Stimulated activated CD8-positive, alpha-beta memory T cell treated with anti-CD3 and anti-CD28 coated beads, Interleukin-15, amount 100 ng/mL, for 1 hour (primary cell): ENCODE results near the gene ADAM29.
"Not testable (repeated sequence)": the region's sequence is repeated elsewhere in the genome, so short reads cannot be mapped to it uniquely, and the experiment has no call there.

Experiments used
- DNase-seq: peaks from one replicate; pipeline ENCODE4 v3.0.0-alpha.2; 2020; ENCODE audit warnings: low read depth

Gene ADAM29

DNA sequence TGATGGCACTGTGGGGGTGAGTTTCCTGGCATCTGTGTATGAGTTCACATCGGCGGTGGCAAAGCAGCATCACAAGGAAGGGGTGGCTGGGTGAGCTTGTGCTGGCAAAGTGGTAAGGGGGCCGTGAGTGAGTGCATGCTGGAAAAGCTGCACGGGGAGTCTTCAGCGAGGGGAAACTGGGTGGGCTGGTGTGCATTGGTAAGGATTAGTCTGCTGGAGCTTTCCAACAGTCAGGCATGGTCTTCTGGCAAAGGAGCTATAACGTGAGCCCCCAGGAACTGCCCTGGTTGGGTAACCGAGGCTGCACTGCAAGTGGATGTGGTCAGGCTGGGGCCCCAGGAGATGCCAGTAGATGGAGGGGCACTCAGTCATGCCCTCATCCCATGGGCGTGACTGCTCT lies 30.7 kb downstream of the ADAM29 start:
- no peak for DNase-seq

DNA sequence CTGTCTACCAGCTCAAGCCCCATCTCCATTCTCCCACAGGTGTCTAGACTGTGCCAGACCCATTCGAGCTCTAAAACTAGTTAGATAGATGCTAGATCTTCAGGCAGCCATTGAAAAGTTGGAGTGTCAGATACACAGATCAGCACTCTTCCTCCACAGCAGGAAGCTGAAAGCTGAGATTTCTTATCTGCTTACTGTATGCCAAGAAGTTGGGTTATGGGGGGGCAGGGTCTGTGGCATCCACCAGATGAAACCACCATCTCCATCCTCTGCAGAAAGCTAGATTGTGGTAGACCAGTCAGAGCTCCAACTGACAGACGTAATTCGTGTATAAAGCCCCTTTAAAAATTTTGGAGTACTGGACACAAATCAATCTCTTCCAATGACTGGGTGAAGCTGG lies 54.8 kb downstream of the ADAM29 start:
- DNase-seq: no peak

DNA sequence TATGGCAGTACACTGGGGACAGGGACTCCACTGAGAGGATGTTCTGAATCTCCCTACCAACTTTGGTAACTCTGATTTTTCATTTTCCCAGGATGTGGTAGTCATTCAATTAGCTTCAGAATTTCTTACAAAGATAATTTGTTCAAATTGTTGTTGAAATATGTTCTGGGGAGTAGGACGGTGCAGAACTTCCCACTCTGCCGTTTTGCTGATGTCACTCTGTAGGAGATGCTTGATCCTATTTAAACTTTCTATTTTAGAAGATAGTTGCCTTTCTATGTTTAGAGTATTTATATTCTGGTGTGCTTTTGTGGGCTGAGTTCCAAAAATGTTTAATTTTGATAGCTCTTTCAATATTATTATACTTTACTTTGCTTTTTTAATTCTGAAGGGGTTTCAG lies 55.2 kb downstream of the ADAM29 start:
- DNase-seq: no peak

DNA sequence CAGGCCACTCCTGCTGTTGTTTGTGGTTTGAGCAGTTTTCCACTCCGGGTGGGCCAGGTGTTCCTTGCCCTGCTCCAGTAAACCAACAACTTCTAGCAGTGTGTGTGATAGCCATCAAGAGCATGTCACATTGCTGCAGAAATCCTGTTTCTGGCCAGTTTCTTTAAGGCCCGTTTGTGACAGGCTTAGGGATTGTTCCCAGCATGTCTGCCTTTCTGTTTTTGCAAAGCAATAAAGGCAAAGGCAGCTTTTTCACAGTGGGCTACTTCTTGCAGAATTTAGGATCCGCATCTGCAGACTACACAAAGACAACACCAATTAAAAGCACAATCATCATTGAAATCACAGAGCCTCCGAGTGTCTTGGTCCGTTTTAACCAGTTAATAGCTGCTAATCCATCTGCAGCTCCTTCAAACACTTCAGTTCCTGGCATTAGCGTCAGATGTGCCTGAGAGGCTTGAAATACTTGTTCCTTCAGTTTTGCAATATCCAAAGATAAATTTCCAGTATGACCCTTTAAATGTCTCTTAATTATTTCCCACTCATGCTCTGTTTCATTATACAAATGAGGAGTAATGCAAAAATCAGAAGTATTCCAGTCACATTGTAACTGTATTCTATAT lies 65.1 kb downstream of the ADAM29 start:
- no peak for DNase-seq

DNA sequence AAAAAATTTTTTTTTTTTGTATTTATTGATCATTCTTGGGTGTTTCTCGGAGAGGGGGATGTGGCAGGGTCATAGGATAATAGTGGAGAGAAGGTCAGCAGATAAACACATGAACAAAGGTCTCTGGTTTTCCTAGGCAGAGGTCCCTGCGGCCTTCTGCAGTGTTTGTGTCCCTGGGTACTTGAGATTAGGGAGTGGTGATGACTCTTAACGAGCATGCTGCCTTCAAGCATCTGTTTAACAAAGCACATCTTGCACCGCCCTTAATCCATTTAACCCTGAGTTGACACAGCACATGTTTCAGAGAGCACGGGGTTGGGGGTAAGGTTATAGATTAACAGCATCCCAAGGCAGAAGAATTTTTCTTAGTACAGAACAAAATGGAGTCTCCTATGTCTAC lies 65.7 kb downstream of the ADAM29 start:
- DNase-seq: not testable (repeated sequence)

DNA sequence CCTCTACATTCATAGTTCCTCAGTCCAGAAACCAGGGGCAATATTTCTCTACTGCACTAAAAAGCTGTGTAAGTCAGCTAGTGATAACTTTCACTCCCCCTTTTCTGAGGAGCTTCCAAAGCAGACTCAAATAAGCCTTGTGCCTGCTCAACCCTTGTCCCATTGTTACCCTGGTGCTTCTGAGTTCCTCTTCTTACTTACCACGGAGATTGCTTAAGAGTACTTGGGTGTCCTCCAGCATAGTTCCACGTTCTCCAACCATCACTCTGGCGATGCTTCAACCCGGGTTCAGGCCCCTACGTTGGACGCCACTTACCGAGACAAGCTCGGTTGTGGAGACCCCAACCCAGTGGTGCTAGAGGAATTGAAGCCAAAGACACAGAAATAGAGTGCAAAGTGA lies 71.6 kb downstream of the ADAM29 start:
- no peak for DNase-seq

DNA sequence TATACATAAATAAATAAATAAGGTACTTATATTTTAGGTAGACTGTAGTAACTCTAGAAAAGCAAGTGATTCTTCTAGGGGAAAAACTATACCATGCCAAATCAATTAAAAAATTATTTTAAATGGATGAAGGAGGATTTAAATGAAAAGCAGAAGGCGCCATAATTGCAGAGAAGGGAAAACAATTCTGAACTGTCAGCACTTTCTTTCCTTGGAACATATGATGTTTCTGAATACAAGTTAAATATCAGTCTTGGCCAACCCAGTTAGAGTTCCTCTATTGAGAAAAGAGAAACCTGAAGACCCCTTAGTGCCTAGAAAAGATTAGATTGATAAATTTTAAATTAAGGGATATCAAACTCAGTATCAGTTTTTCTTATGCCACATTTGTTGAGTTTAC lies 75.8 kb downstream of the ADAM29 start:
- no peak for DNase-seq

DNA sequence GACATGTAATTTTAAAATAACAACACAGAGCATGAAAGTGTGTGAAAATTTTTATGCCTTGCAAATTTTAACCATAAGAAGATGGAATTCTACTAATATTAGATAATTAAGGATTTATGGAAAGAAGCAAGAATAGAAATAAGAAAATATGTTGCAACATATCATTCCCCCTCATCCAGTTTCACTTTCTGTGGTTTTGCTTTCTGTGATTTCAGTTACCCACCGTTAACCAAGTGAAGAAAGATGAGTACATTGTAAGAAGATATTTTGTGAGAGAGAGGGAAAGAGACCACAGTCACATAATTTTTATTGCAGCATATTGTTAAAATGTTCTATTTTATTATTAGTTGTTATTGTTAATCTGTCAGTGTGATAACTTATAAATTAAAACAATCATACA lies 77.9 kb downstream of the ADAM29 start:
- DNase-seq: no peak

DNA sequence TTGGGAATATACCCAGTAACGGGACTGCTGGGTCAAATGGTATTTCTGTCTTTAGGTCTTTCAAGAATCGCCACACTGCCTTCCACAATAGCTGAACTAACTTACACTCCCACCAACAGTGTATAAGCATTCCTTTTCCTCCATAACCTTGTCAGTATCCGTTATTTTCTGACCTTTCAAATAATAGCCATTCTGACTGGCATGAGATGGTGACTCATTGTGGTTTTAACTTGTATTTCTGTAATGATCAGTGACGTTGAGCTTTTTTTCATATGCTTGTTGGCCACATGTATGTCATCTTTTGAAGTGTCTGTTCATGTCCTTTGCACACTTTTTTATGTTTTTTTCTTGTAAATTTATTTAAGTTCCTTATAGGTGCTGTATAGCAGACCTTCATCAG lies 81.2 kb downstream of the ADAM29 start:
- no peak for DNase-seq

DNA sequence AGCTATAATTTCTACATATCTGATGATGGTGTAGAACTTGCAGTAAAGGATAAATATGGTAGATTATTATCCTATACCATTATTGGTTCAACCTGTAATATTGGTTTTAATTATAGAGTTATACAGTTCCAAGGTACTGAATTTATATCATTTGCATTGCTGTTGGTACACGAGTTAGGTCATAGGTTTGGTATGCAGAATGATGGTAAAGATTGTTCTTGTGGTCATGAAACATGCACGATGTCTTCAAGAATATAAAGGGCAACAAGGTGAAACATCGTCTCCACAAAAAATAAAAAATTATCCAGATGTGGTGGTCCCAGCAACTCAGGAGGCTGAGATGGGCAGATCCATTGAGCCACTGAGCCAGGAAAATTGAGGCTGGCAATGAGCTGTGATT lies 99.6 kb downstream of the ADAM29 start:
- no peak for DNase-seq

DNA sequence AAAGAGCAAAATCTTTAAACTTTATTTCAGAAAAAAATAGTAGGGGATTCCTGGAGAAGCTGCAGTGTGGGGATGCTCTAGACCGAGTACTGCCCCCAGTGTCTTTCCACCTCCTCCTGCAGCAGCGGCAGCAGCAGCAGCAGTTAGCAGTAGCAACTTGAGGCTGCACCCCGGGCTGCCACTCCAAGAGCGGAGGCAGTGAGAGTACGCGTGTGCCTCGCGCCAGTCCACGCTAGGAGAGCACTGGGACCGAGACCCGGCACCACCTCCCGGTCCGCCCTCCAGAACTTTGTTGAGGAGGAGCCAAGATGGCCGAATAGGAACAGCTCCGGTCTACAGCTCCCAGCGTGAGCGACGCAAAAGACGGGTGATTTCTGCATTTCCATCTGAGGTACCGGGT lies 101.3 kb downstream of the ADAM29 start:
- not testable (repeated sequence) for DNase-seq
